GM21390 (cell line): ENCODE results near the gene OR4A15.

ENCODE experiments used
- ATAC-seq: cut with Tn5 transposase; IDR thresholded peaks from one replicate; pipeline ENCODE4 v1.9.1; 2021; ENCODE audit not compliant: unreplicated experiment

OR4A15 gene

GRCh38 chr11:55367674-55368073, at the start of gene OR4A15:
Gene OR4A15 (plus strand): TSS chr11:55367974. CDS start chr11:55367974, 0 bp downstream.
- ATAC-seq: no peak

- no peak for ATAC-seq
Measured at GRCh38 chr11:55324500-55324899, 43.3 kb upstream of the OR4A15 start.

DNA sequence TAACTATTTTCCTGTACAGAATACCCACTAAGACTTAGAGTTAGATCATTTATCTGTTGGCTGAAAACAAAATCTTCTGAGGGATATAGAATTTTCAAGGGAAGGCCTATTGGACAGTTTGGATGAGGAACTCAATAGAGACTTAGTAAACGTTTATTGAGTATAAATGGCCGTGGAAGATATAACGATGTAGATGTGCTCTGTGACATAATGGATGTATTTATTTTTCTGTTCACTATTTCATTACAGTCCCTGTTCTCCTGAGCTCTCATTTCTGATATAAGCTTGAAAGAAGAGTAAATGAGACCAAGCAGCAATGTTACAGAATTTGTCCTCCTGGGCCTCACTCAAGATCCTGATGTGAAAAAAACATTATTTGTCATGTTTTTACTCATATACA, 24.9 kb upstream of the OR4A15 start, which contains the start of gene OR4A16:
TSS of gene OR4A16 (plus strand) at position 301 of the 400 bp plus-strand sequence. CDS start at position 301, 0 bp downstream.
- ATAC-seq: no peak

DNA sequence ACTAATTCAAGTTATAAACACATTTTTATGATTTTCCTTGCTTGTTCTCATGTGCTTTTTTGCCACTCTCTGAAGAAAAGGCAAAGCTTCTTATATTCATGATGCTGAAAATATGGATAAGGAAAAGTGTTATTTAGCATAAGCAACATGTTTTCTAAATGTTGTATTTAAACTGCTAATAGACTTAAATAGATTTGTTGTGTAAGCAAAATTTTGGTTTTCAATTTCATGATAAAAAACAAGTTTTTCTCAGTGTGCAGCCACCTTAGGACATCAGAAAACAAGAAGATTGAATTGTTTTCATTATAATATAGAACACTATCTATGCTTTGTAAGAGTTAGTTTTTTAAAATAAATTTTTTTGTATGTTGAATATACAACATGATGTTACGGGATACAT, 22.5 kb upstream of the OR4A15 start:
- ATAC-seq: no peak

- ATAC-seq: no peak
Measured at GRCh38 chr11:55349032-55349431, 18.7 kb upstream of the OR4A15 start.

DNA sequence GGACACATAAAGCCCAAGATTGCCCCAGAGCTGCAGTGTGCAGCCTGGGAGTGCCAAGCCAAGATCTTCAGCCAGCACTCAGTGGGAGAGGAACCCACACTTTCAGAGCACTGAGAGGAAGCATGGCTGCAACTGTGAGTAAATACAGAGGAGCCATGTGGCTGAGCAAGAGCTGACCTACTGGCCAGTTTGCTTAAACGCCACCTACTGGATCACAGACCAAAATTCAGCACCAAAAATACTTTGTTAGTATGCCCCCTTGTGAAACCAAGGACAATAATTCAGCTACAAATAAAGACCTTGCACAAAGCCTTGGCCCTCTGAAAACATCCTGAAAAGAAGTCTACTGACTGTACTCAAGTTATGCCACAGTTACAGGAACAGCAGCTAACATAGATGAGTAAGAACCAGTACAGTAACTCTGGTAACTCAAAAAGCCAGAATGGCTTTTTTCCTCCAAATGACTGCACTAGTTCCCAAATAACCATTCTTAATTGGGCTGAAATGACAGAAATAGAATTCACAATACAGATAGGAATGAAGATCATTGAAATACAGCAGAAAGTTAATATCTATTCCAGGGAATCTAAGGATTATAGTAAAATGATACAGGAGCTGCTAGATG, 10.1 kb upstream of the OR4A15 start:
- no peak for ATAC-seq

DNA sequence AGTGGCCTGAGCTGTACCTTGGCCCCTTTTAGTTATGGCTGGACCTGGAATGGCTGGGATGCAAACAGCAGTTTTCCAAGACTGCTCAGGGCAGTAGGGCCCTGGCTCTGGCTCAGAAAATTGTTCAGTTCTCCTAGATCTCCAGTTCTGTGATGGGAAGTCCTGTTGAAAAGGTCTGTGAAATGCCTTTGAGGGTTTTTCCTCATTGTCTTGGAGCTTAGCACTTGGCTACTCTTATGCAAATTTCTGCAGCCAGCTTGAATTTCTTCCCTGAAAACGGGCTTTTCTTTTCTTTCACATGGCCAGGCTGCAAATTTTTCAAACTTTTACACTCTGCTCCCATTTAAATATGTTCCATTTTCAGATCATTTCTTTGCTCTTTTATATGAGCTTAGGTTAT, 33.2 kb downstream of the OR4A15 start:
- ATAC-seq: no peak
